GM18526 (cell line): ENCODE data around the gene GADD45G.

Source experiments
- POLR2A ChIP-seq: IDR thresholded peaks from 3 replicates; pipeline ENCODE4 v1.6.1; 2011; ENCODE audit not compliant: insufficient read length; ENCODE audit errors: extremely low read depth

GADD45G gene

GRCh38 chr9:89604729-89605464 lies at the start of gene GADD45G:
Gene GADD45G (plus strand): TSS chr9:89605012. CDS start chr9:89605122, 110 bp downstream.
- peak; percentile 33 for TF ChIP-seq POLR2A

- no peak for TF ChIP-seq POLR2A
These were observed 49.8 kb upstream of the GADD45G start for GRCh38 chr9:89555036-89555415.

GRCh38 chr9:89555451-89556375 lies 49.1 kb upstream of the GADD45G start:
- TF ChIP-seq POLR2A: no peak

GRCh38 chr9:89558196-89558899 lies 46.5 kb upstream of the GADD45G start:
- no peak for TF ChIP-seq POLR2A

- TF ChIP-seq POLR2A: no peak
These were observed 45.9 kb upstream of the GADD45G start for GRCh38 chr9:89558948-89559347.

GRCh38 chr9:89562186-89562814 lies 42.5 kb upstream of the GADD45G start:
- no peak for TF ChIP-seq POLR2A

GRCh38 chr9:89563571-89564345 lies 41.1 kb upstream of the GADD45G start:
- TF ChIP-seq POLR2A: no peak

- no peak for TF ChIP-seq POLR2A
These were observed 40.4 kb upstream of the GADD45G start for GRCh38 chr9:89564346-89564878.

GRCh38 chr9:89567649-89568048 lies 37.2 kb upstream of the GADD45G start:
- no peak for TF ChIP-seq POLR2A

- TF ChIP-seq POLR2A: no peak
These were observed 30.5 kb upstream of the GADD45G start for GRCh38 chr9:89574309-89574708.

GRCh38 chr9:89576404-89576839 lies 28.4 kb upstream of the GADD45G start:
- no peak for TF ChIP-seq POLR2A

- no peak for TF ChIP-seq POLR2A
These were observed 27.4 kb upstream of the GADD45G start for GRCh38 chr9:89577363-89577762.

- no peak for TF ChIP-seq POLR2A
These were observed 24.9 kb upstream of the GADD45G start for GRCh38 chr9:89579741-89580385.
